OCI-LY7 (cell line): ENCODE measurements around the gene ABCB8.

ENCODE experiments used
- EZH2phosphoT487 ChIP-seq: fragments of 200-600 bp; sonication (generic); IDR thresholded peaks from 2 replicates; pipeline ENCODE4 v1.6.1; 2018; ENCODE audit warnings: low read depth, borderline replicate concordance, mild to moderate bottlenecking, mixed run types, antibody characterized with exemption, low read length, moderate library complexity, mixed read lengths
- TF ChIP-seq, protein P1 (sequence below): fragments of 200-600 bp; sonication (generic); conservative IDR thresholded peaks from 2 replicates; pipeline ENCODE4 v1.5.1; 2014; ENCODE audit warnings: mild to moderate bottlenecking, antibody characterized with exemption, low read length, moderate library complexity, mixed read lengths

DNA sequence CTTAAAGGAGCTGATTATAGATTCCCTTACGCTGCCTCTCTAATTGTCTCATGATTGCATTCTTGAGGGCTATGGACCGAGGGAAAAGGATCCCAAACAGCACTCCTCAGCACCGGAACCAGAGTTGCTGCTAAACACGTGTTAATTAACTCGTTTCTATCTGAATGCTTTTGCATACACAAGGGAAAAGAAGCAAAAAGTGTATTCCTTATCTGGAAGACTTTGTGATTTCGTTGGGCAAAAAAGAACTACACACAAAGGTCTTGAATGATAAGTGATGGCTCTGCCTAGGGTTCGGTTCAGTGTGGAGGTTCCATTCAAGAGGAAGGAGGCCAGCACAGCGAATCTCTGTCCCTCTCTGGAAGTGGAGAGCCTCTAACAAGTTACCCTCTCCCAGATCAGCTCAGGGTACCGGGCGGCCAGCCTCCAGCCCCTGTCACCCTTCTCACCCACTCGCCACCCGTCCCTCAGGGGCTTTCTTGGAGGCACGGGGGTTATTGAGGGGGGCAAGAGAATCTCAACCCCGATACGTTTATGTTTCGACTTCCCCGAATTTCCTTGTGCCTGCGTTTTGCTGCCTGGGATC lies 30.6 kb downstream of the ABCB8 start:
- TF ChIP-seq, protein P1, sequence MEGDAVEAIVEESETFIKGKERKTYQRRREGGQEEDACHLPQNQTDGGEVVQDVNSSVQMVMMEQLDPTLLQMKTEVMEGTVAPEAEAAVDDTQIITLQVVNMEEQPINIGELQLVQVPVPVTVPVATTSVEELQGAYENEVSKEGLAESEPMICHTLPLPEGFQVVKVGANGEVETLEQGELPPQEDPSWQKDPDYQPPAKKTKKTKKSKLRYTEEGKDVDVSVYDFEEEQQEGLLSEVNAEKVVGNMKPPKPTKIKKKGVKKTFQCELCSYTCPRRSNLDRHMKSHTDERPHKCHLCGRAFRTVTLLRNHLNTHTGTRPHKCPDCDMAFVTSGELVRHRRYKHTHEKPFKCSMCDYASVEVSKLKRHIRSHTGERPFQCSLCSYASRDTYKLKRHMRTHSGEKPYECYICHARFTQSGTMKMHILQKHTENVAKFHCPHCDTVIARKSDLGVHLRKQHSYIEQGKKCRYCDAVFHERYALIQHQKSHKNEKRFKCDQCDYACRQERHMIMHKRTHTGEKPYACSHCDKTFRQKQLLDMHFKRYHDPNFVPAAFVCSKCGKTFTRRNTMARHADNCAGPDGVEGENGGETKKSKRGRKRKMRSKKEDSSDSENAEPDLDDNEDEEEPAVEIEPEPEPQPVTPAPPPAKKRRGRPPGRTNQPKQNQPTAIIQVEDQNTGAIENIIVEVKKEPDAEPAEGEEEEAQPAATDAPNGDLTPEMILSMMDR: no peak
- TF ChIP-seq EZH2phosphoT487: no peak
